K562 (cell line): ENCODE measurements around the gene RIN3. TPM values are rescaled to one million over a fixed set of nuclear protein-coding genes. Genes with fewer than 3 reads are reported as not detected.

Experiments used
- ATAC-seq: fragments of 200-7000 bp; cut with Tn5 transposase; 3 replicates; pipeline ENCODE4 v1.9.1; 2020; ENCODE audit warnings: moderate library complexity
- BruUV-seq: library from RNA; stranded (reverse); fragments of 400-500 nt; replicated peaks from 2 replicates; lab custom pipeline; 2021; lab: Mats Ljungman, UMichigan
- CTCF ChIA-PET: fragments of 300-600 bp; formaldehyde crosslinking; extraction: SDS; loops from one replicate; lab custom pipeline; 2021; ENCODE audit warnings: low intra/inter-chr PET ratio; lab: Yijun Ruan, JAX
- POLR2A ChIA-PET: fragments of 300-600, 350-650 bp; sonication (Branson Sonifier 250); formaldehyde crosslinking; extraction: SDS; loops from one replicate; lab custom pipeline; 2021; ENCODE audit warnings: antibody characterized with exemption, inconsistent platforms; lab: Yijun Ruan, JAX
- DNase-seq, 4 experiments: peaks; one replicate each; pipeline versions ENCODE4 v3.0.0 to v3.0.0-alpha.2; 2011 to 2018; ENCODE audit warnings: low spot score in 3 of 4, mixed read lengths in 3 of 4; ENCODE audit errors: extremely low read depth in 1 of 4
- FAIRE-seq: peaks from 2 replicates; lab custom pipeline; 2011; peaks lifted over from hg19 to GRCh38; lab: Jason Lieb, UNC
- H2AFZ ChIP-seq: 2 replicates; pipeline ENCODE4 v1.6.0; 2011; ENCODE audit warnings: low read depth, low read length, control low read depth, inconsistent platforms
- H3K27ac ChIP-seq: fragments of 200-600 bp; 3 replicates; pipeline ENCODE4 v1.8.0; 2011; ENCODE audit warnings: low read depth, mild to moderate bottlenecking, control low read depth, inconsistent platforms, low read length, moderate library complexity, mixed read lengths; ENCODE audit errors: extremely low read depth
- H3K27me3 ChIP-seq, 2 experiments: fragments of 300-600 bp in 1 of 2; 2 replicates in 1 of 2; 3 replicates in 1 of 2; pipeline versions ENCODE4 v1.6.0 to v1.8.0; 2011; ENCODE audit warnings: inconsistent platforms in 2 of 2, low read length in 2 of 2, mild to moderate bottlenecking in 1 of 2, mixed read lengths in 1 of 2, moderate library complexity in 1 of 2; ENCODE audit not compliant: control insufficient read depth in 2 of 2, insufficient read depth in 2 of 2
- H3K36me3 ChIP-seq: fragments of 300-600 bp; 3 replicates; pipeline ENCODE4 v1.8.0; 2011; ENCODE audit warnings: mild to moderate bottlenecking, low read length, inconsistent platforms; ENCODE audit not compliant: control insufficient read depth, insufficient read depth
- H3K4me1 ChIP-seq, 2 experiments: fragments of 200-600 bp in 1 of 2; replicated peaks in 1 of 2; 2 replicates in 1 of 2; 3 replicates in 1 of 2; pipeline versions ENCODE4 v1.5.1 to v1.8.0; 2011; ENCODE audit warnings: inconsistent platforms in 2 of 2, low read length in 2 of 2, mild to moderate bottlenecking in 1 of 2, mixed read lengths in 1 of 2, moderate library complexity in 1 of 2; ENCODE audit not compliant: control insufficient read depth in 2 of 2, insufficient read depth in 2 of 2
- H3K4me2 ChIP-seq: 2 replicates; pipeline ENCODE4 v1.6.1; 2011; ENCODE audit warnings: low read length, control low read depth, inconsistent platforms, mixed read lengths; ENCODE audit not compliant: insufficient read depth
- H3K4me3 ChIP-seq: fragments of 200-600 bp; sonication (generic), shearing (Covaris generic); 2 replicates; pipeline ENCODE4 v1.5.1; 2016; ENCODE audit warnings: control low read depth, inconsistent platforms
- H3K79me2 ChIP-seq: fragments of 200-600 bp; 3 replicates; pipeline ENCODE4 v1.8.0; 2011; ENCODE audit warnings: low read length, inconsistent platforms; ENCODE audit not compliant: control insufficient read depth, insufficient read depth
- H3K9ac ChIP-seq, 2 experiments: 2 replicates each; pipeline versions ENCODE4 v1.6.0 to v1.6.1; 2011; ENCODE audit warnings: low read depth in 2 of 2, low read length in 2 of 2, control low read depth in 1 of 2, inconsistent platforms in 1 of 2, mild to moderate bottlenecking in 1 of 2, mixed read lengths in 1 of 2; ENCODE audit not compliant: insufficient read depth in 1 of 2
- H3K9me1 ChIP-seq: one replicate; pipeline ENCODE4 v1.6.0; 2011; ENCODE audit warnings: inconsistent platforms, mild to moderate bottlenecking, low read length, moderate library complexity; ENCODE audit not compliant: control insufficient read depth, insufficient read depth
- H3K9me3 ChIP-seq: replicated peaks from 2 replicates; pipeline ENCODE4 v1.5.1; 2011; ENCODE audit warnings: low read depth, low read length, inconsistent platforms; ENCODE audit not compliant: control insufficient read depth, insufficient read depth
- H4K20me1 ChIP-seq: replicated peaks from 2 replicates; pipeline ENCODE4 v1.6.1; 2011; ENCODE audit warnings: low read length, inconsistent platforms, mixed read lengths; ENCODE audit not compliant: control insufficient read depth, insufficient read depth
- ASH1L ChIP-seq: fragments of 450-650 bp; IDR thresholded peaks from 2 replicates; pipeline ENCODE4 v1.6.1; 2018; ENCODE audit warnings: borderline replicate concordance, mild to moderate bottlenecking, low read depth; ENCODE audit not compliant: partially characterized antibody
- CBFA2T2 ChIP-seq: fragments of 450-650 bp; conservative IDR thresholded peaks from 2 replicates; pipeline ENCODE4 v1.6.1; 2017; ENCODE audit warnings: mild to moderate bottlenecking
- MEF2A ChIP-seq: IDR thresholded peaks from 2 replicates; pipeline ENCODE4 v1.6.1; 2011; ENCODE audit warnings: low read depth, mild to moderate bottlenecking, low read length, moderate library complexity; ENCODE audit not compliant: control insufficient read depth
- MYNN ChIP-seq, 2 experiments: sonication (generic); formaldehyde crosslinking in 1 of 2; IDR thresholded peaks; 2 replicates each; pipeline versions ENCODE4 v1.5.0 to v1.6.1; 2016 to 2020; ENCODE audit warnings: antibody characterized with exemption in 1 of 2, missing genetic modification reagents in 1 of 2
- NCOA1 ChIP-seq: fragments of 450-650 bp; IDR thresholded peaks from 2 replicates; pipeline ENCODE4 v1.6.1; 2016; ENCODE audit warnings: low read depth
- NCOR1 ChIP-seq: fragments of 450-650 bp; IDR thresholded peaks from 2 replicates; pipeline ENCODE4 v1.6.1; 2016; ENCODE audit warnings: mild to moderate bottlenecking, moderate library complexity
- POLR2G ChIP-seq: fragments of 200-400 bp; formaldehyde crosslinking; IDR thresholded peaks from 2 replicates; pipeline ENCODE4 v1.6.1; 2017; ENCODE audit warnings: low read depth, mild to moderate bottlenecking, antibody characterized with exemption, low read length, moderate library complexity
- POLR3G ChIP-seq: IDR thresholded peaks from 2 replicates; pipeline ENCODE4 v1.6.1; 2011; ENCODE audit not compliant: insufficient read length, insufficient replicate concordance; ENCODE audit errors: extremely low read depth
- TAF7 ChIP-seq: fragments of 450-650 bp; IDR thresholded peaks from 2 replicates; pipeline ENCODE4 v1.6.1; 2016; ENCODE audit warnings: missing genetic modification characterization, missing compliant biosample characterization
- ZNF212 ChIP-seq: fragments of 450-650 bp; formaldehyde crosslinking; IDR thresholded peaks from 2 replicates; pipeline ENCODE4 v1.4.0; 2020; ENCODE audit warnings: mild to moderate bottlenecking
- WGBS: fragments of 100-300 bp; shearing (Covaris generic); methylation state at CpG from one replicate; pipeline ENCODE4 v1.1.6; 2016; ENCODE audit warnings: low coverage, mixed read lengths; ENCODE audit not compliant: insufficient coverage; ENCODE audit errors: missing lambda C conversion rate; 5-methylcytosine and 5-hydroxymethylcytosine counted together
- in situ Hi-C: fragments of 300-500 bp; cut with MboI; formaldehyde crosslinking; loops from 4 replicates; pipeline ENCODE4 v1.15.0; 2018; ENCODE audit warnings: inconsistent platforms, mixed read lengths
- intact Hi-C: fragments of 100-400 bp; cut with micrococcal nuclease; formaldehyde crosslinking; loops from 2 replicates; pipeline ENCODE4 v1.14.2; 2022
- polyA plus RNA-seq, 8 experiments: library from polyadenylated mRNA; depleted of rRNA in 4 of 8; stranded (reverse) in 5 of 8; unstranded in 3 of 8; fragments of >200 nt; fragmentation: Nextera tagmentation in 2 of 8; fragmentation: Illumina TruSeq in 1 of 8; extraction: Ambion mirVana in 2 of 8; extraction: Trizol in 1 of 8; gene quantifications; 2 replicates each; pipeline versions ENCODE4 v1.2.1 to v1.2.3, GENCODE V29; 2011 to 2014; ENCODE audit warnings: inconsistent platforms in 1 of 8, missing spikeins in 1 of 8
- total RNA-seq, 7 experiments: library from RNA; depleted of rRNA in 6 of 7; stranded (reverse); fragments of >200 nt in 6 of 7; fragmentation: Illumina TruSeq in 2 of 7; extraction: Trizol in 2 of 7; gene quantifications; 2 replicates each; pipeline versions ENCODE4 v1.2.1 to v1.2.3, GENCODE V29; 2011 to 2021; ENCODE audit warnings: low replicate concordance in 1 of 7
- TF ChIP-seq, protein P1 (sequence below): fragments of 450-650 bp; formaldehyde crosslinking; IDR thresholded peaks from 2 replicates; pipeline ENCODE4 v1.4.0; 2020; ENCODE audit warnings: mild to moderate bottlenecking, mixed read lengths

RIN3 gene
- total and polyA plus RNA-seq, 9 of the 15 experiments (the other 6 are each of a cell fraction or from before 2014, with no cell fraction given) = 0.01 to 0.49 (median 0.08) TPM; not detected in 5

DNA sequence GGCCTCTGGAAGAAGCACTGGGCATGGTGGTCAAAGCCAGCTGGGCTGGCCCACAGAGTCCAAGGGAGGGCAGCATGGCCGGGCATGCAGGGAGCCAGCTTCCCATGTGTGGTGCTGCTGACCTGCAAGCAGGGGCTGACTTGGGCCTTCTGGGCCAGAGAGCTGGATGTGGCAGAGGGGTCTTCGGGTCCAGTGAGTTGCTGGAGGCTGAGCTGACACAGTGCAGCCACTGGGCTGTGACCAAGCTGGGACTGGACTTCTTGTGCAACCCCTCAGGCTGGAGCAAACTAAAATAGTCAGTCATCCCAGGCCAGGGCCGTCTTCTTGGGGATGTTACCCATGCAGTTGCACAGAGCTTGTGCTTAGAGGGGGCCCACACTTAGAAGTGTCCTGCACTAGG is 7.3 kb upstream of the RIN3 start:
- no peaks in the 10 kb centered on the region for H3K27me3 ChIP-seq
- ATAC-seq (no peak), DNase-seq (no peak), FAIRE-seq (no peak)
- H4K20me1 ChIP-seq = no peaks in the 10 kb centered on the region
- H3K9me3 ChIP-seq = no peaks in the 10 kb centered on the region
- 3% methylated on average over 3 of the region's 3 CpGs for WGBS
- H3K4me1 ChIP-seq = no peaks in the 10 kb centered on the region
- no peak overlapping the region for H3K4me3 ChIP-seq
- TF ChIP-seq NCOA1 (no peak), NCOR1 (no peak), POLR3G (no peak), ASH1L (no peak)
- ChIA-PET CTCF (no interaction called here), POLR2A (no interaction called here)
- H3K79me2 ChIP-seq = no peaks in the 10 kb centered on the region
- H3K36me3 ChIP-seq = no peaks in the 10 kb centered on the region
- intact Hi-C loops (no loop called here), in situ Hi-C loops (no loop called here)
- H3K4me2 ChIP-seq = no peak overlapping the region
- no peak overlapping the region for H3K27ac ChIP-seq
- H3K9ac ChIP-seq = no peak overlapping the region
- H2AFZ ChIP-seq = no peak overlapping the region
- H3K9me1 ChIP-seq = no peaks in the 10 kb centered on the region
- no TSS peak for BruUV-seq

DNA sequence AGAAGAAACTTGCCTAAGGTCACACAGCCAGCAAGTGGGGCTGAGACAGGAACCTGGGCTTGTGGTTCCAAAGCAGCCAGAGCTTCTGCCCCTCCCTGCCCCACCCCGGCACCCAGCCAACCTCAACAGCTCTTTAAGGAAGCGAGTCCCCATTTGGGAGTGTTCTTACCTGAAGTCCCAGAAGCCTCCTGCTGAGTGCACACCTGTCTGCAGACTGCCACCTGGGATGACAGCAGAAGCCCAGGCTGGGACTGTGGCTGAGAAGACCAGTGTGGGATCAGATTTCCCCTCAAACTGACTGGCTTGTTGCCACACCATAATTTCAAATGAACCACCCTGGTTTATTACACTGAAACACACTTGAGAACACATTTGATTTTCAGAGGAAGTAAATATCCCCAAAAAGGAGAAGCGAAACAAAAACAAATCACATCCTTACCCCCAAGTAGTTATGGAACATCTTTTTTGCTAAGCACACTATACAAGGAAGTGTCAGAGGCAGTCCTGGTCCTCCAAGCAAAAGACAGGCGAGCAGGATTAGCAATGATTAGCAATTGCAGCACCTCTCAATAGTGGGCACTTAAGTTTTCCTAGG is 6.3 kb upstream of the RIN3 start:
- 0 out of 5 replicates have a peak, but pooled peaks cover 0 to under 1% of the 10 kb centered on the region in 2 experiments for H3K27me3 ChIP-seq
- H3K9me1 ChIP-seq = no peaks in the 10 kb centered on the region
- no TSS peak for BruUV-seq
- H3K4me1 ChIP-seq = no peaks in the 10 kb centered on the region
- TF ChIP-seq, protein P1, sequence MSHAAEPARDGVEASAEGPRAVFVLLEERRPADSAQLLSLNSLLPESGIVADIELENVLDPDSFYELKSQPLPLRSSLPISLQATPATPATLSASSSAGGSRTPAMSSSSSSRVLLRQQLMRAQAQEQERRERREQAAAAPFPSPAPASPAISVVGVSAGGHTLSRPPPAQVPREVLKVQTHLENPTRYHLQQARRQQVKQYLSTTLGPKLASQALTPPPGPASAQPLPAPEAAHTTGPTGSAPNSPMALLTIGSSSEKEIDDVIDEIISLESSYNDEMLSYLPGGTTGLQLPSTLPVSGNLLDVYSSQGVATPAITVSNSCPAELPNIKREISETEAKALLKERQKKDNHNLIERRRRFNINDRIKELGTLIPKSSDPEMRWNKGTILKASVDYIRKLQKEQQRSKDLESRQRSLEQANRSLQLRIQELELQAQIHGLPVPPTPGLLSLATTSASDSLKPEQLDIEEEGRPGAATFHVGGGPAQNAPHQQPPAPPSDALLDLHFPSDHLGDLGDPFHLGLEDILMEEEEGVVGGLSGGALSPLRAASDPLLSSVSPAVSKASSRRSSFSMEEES (CRISPR knock-in tag) = no peak
- TF ChIP-seq CBFA2T2 (no peak), POLR2G (no peak), TAF7 (tag) (no peak), MEF2A (no peak), MYNN (IDR thresholded peaks at IDR 0.05) (no peak), MYNN (CRISPR knock-in tag; IDR thresholded peaks at IDR 0.05) (no peak), ZNF212 (CRISPR knock-in tag) (no peak)
- FAIRE-seq = no peak
- CTCF ChIA-PET = no interaction called here
- no peak overlapping the region for H3K4me3 ChIP-seq
- no peaks in the 10 kb centered on the region for H3K79me2 ChIP-seq
- no peaks in the 10 kb centered on the region for H3K9me3 ChIP-seq
- WGBS = 3% methylated on average over 4 of the region's 4 CpGs
- no peak overlapping the region for H3K4me2 ChIP-seq
- intact Hi-C loops = no loop called here
- H2AFZ ChIP-seq = no peak overlapping the region
- DNase-seq = no peak
- in situ Hi-C loops = no loop called here
- H3K36me3 ChIP-seq = no peaks in the 10 kb centered on the region
- POLR2A ChIA-PET = no interaction called here
- no peak for ATAC-seq
- no peaks in the 10 kb centered on the region for H4K20me1 ChIP-seq
- no peak overlapping the region for H3K27ac ChIP-seq
- no peak overlapping the region for H3K9ac ChIP-seq
